Measurements from ENCODE around the gene CLEC5A. TPM values are rescaled to one million over a fixed set of nuclear protein-coding genes. Genes with fewer than 3 reads are reported as not detected.

The CLEC5A gene
- polyA plus RNA-seq, 4 donors: 0.01 to 0.09 TPM; not detected in 2

- DNase-seq (no peak), FAIRE-seq (no peak)
- H3K9me3 ChIP-seq (ENCODE audit: control insufficient read depth in 2 of 2, insufficient read depth in 1 of 2, low read depth in 1 of 2, low read length in 1 of 2): no peaks in the 10 kb centered on the region
- H3K27me3 ChIP-seq (ENCODE audit: control insufficient read depth in 3 of 3, insufficient read depth in 3 of 3, low read length in 3 of 3): no peaks in the 10 kb centered on the region
- no peak overlapping the region for H3K4me3 ChIP-seq (ENCODE audit: low read depth in 1 of 3, low read length in 3 of 3)
- 39 to 54% (median 46%) methylated on average over 3 of the region's 3 CpGs for WGBS, 3 donors
- H3K36me3 ChIP-seq (ENCODE audit: control insufficient read depth in 3 of 3, insufficient read depth in 2 of 3, low read depth in 1 of 3, low read length in 3 of 3): no peaks in the 10 kb centered on the region
- H3K27ac ChIP-seq (ENCODE audit: low read depth in 1 of 3, low read length in 2 of 3): no peak overlapping the region
- no peaks in the 10 kb centered on the region for H3K4me1 ChIP-seq (ENCODE audit: control insufficient read depth in 3 of 3, insufficient read depth in 2 of 3, low read depth in 1 of 3, low read length in 2 of 3)
These were observed 9.3 kb upstream of the CLEC5A start for GRCh38 chr7:141956084-141956483.

GRCh38 chr7:141954334-141954733 is 7.6 kb upstream of the CLEC5A start:
- WGBS, 3 donors: 81 to 97% (median 91%) methylated on average over 1 of the region's 1 CpG
- Histone ChIP-seq H3K9me3 (ENCODE audit: control insufficient read depth in 2 of 2, insufficient read depth in 1 of 2, low read depth in 1 of 2, low read length in 1 of 2) (no peaks in the 10 kb centered on the region), H3K27ac (ENCODE audit: low read depth in 1 of 3, low read length in 2 of 3) (no peak overlapping the region), H3K4me3 (ENCODE audit: low read depth in 1 of 3, low read length in 3 of 3) (no peak overlapping the region), H3K36me3 (ENCODE audit: control insufficient read depth in 3 of 3, insufficient read depth in 2 of 3, low read depth in 1 of 3, low read length in 3 of 3) (no peaks in the 10 kb centered on the region), H3K4me1 (ENCODE audit: control insufficient read depth in 3 of 3, insufficient read depth in 2 of 3, low read depth in 1 of 3, low read length in 2 of 3) (no peaks in the 10 kb centered on the region), H3K27me3 (ENCODE audit: control insufficient read depth in 3 of 3, insufficient read depth in 3 of 3, low read length in 3 of 3) (no peaks in the 10 kb centered on the region)
- FAIRE-seq: no peak
- no peak for DNase-seq

GRCh38 chr7:141952461-141952860 is 5.7 kb upstream of the CLEC5A start:
- 87 to 94% (median 90%) methylated on average over 1 of the region's 1 CpG for WGBS, 3 donors
- Histone ChIP-seq H3K4me3 (ENCODE audit: low read depth in 1 of 3, low read length in 3 of 3) (no peak overlapping the region), H3K27ac (ENCODE audit: low read depth in 1 of 3, low read length in 2 of 3) (no peak overlapping the region), H3K36me3 (ENCODE audit: control insufficient read depth in 3 of 3, insufficient read depth in 2 of 3, low read depth in 1 of 3, low read length in 3 of 3) (no peaks in the 10 kb centered on the region), H3K27me3 (ENCODE audit: control insufficient read depth in 3 of 3, insufficient read depth in 3 of 3, low read length in 3 of 3) (no peaks in the 10 kb centered on the region), H3K9me3 (ENCODE audit: control insufficient read depth in 2 of 2, insufficient read depth in 1 of 2, low read depth in 1 of 2, low read length in 1 of 2) (no peaks in the 10 kb centered on the region), H3K4me1 (ENCODE audit: control insufficient read depth in 3 of 3, insufficient read depth in 2 of 3, low read depth in 1 of 3, low read length in 2 of 3) (no peaks in the 10 kb centered on the region)
- FAIRE-seq (no peak), DNase-seq (no peak)

GRCh38 chr7:141950806-141951205 is 4.0 kb upstream of the CLEC5A start:
- Histone ChIP-seq H3K27ac (ENCODE audit: low read depth in 1 of 3, low read length in 2 of 3) (no peak overlapping the region), H3K36me3 (ENCODE audit: control insufficient read depth in 3 of 3, insufficient read depth in 2 of 3, low read depth in 1 of 3, low read length in 3 of 3) (no peaks in the 10 kb centered on the region), H3K4me1 (ENCODE audit: control insufficient read depth in 3 of 3, insufficient read depth in 2 of 3, low read depth in 1 of 3, low read length in 2 of 3) (no peaks in the 10 kb centered on the region), H3K9me3 (ENCODE audit: control insufficient read depth in 2 of 2, insufficient read depth in 1 of 2, low read depth in 1 of 2, low read length in 1 of 2) (no peaks in the 10 kb centered on the region), H3K4me3 (ENCODE audit: low read depth in 1 of 3, low read length in 3 of 3) (no peak overlapping the region), H3K27me3 (ENCODE audit: control insufficient read depth in 3 of 3, insufficient read depth in 3 of 3, low read length in 3 of 3) (no peaks in the 10 kb centered on the region)
- 64 to 100% (median 74%) methylated on average over 1 of the region's 1 CpG for WGBS, 3 donors
- no peak for FAIRE-seq
- DNase-seq: no peak

- 84 to 89% (median 87%) methylated on average over 3 of the region's 3 CpGs for WGBS, 3 donors
- H3K27ac ChIP-seq (ENCODE audit: low read depth in 1 of 3, low read length in 2 of 3): no peak overlapping the region
- no peak for FAIRE-seq
- no peak overlapping the region for H3K4me3 ChIP-seq (ENCODE audit: low read depth in 1 of 3, low read length in 3 of 3)
- no peaks in the 10 kb centered on the region for H3K9me3 ChIP-seq (ENCODE audit: control insufficient read depth in 2 of 2, insufficient read depth in 1 of 2, low read depth in 1 of 2, low read length in 1 of 2)
- DNase-seq: no peak
- H3K27me3 ChIP-seq (ENCODE audit: control insufficient read depth in 3 of 3, insufficient read depth in 3 of 3, low read length in 3 of 3): no peaks in the 10 kb centered on the region
- no peaks in the 10 kb centered on the region for H3K36me3 ChIP-seq (ENCODE audit: control insufficient read depth in 3 of 3, insufficient read depth in 2 of 3, low read depth in 1 of 3, low read length in 3 of 3)
- H3K4me1 ChIP-seq (ENCODE audit: control insufficient read depth in 3 of 3, insufficient read depth in 2 of 3, low read depth in 1 of 3, low read length in 2 of 3): no peaks in the 10 kb centered on the region
These were observed 3.1 kb upstream of the CLEC5A start for GRCh38 chr7:141949911-141950310.

GRCh38 chr7:141949451-141949850 is 2.7 kb upstream of the CLEC5A start:
- Histone ChIP-seq H3K9me3 (ENCODE audit: control insufficient read depth in 2 of 2, insufficient read depth in 1 of 2, low read depth in 1 of 2, low read length in 1 of 2) (no peaks in the 10 kb centered on the region), H3K4me3 (ENCODE audit: low read depth in 1 of 3, low read length in 3 of 3) (no peak overlapping the region), H3K4me1 (ENCODE audit: control insufficient read depth in 3 of 3, insufficient read depth in 2 of 3, low read depth in 1 of 3, low read length in 2 of 3) (no peaks in the 10 kb centered on the region), H3K27me3 (ENCODE audit: control insufficient read depth in 3 of 3, insufficient read depth in 3 of 3, low read length in 3 of 3) (no peaks in the 10 kb centered on the region), H3K36me3 (ENCODE audit: control insufficient read depth in 3 of 3, insufficient read depth in 2 of 3, low read depth in 1 of 3, low read length in 3 of 3) (no peaks in the 10 kb centered on the region), H3K27ac (ENCODE audit: low read depth in 1 of 3, low read length in 2 of 3) (no peak overlapping the region)
- no peak for DNase-seq
- no peak for FAIRE-seq
- WGBS, 3 donors: 49 to 60% (median 55%) methylated on average over 2 of the region's 2 CpGs

- no peak overlapping the region for H3K4me3 ChIP-seq (ENCODE audit: low read depth in 1 of 3, low read length in 3 of 3)
- WGBS, 3 donors: 77 to 83% (median 82%) methylated on average over 2 of the region's 2 CpGs
- no peak for DNase-seq
- no peaks in the 10 kb centered on the region for H3K9me3 ChIP-seq (ENCODE audit: control insufficient read depth in 2 of 2, insufficient read depth in 1 of 2, low read depth in 1 of 2, low read length in 1 of 2)
- H3K4me1 ChIP-seq (ENCODE audit: control insufficient read depth in 3 of 3, insufficient read depth in 2 of 3, low read depth in 1 of 3, low read length in 2 of 3): no peaks in the 10 kb centered on the region
- H3K36me3 ChIP-seq (ENCODE audit: control insufficient read depth in 3 of 3, insufficient read depth in 2 of 3, low read depth in 1 of 3, low read length in 3 of 3): no peaks in the 10 kb centered on the region
- no peaks in the 10 kb centered on the region for H3K27me3 ChIP-seq (ENCODE audit: control insufficient read depth in 3 of 3, insufficient read depth in 3 of 3, low read length in 3 of 3)
- FAIRE-seq: no peak
- no peak overlapping the region for H3K27ac ChIP-seq (ENCODE audit: low read depth in 1 of 3, low read length in 2 of 3)
These were observed 2.2 kb upstream of the CLEC5A start for GRCh38 chr7:141949021-141949420.

- FAIRE-seq (no peak), DNase-seq (no peak)
- Histone ChIP-seq H3K4me1 (ENCODE audit: control insufficient read depth in 3 of 3, insufficient read depth in 2 of 3, low read depth in 1 of 3, low read length in 2 of 3) (no peaks in the 10 kb centered on the region), H3K4me3 (ENCODE audit: low read depth in 1 of 3, low read length in 3 of 3) (no peak overlapping the region), H3K9me3 (ENCODE audit: control insufficient read depth in 2 of 2, insufficient read depth in 1 of 2, low read depth in 1 of 2, low read length in 1 of 2) (peaks cover 0 to 3% of the 10 kb centered on the region in 2 donors), H3K27ac (ENCODE audit: low read depth in 1 of 3, low read length in 2 of 3) (no peak overlapping the region), H3K36me3 (ENCODE audit: control insufficient read depth in 3 of 3, insufficient read depth in 2 of 3, low read depth in 1 of 3, low read length in 3 of 3) (no peaks in the 10 kb centered on the region), H3K27me3 (ENCODE audit: control insufficient read depth in 3 of 3, insufficient read depth in 3 of 3, low read length in 3 of 3) (no peaks in the 10 kb centered on the region)
- 63 to 77% (median 64%) methylated on average over 3 of the region's 3 CpGs for WGBS, 3 donors
These were observed 1.4 kb downstream of the CLEC5A start for GRCh38 chr7:141945356-141945755.

- DNase-seq (no peak), FAIRE-seq (no peak)
- Histone ChIP-seq H3K9me3 (ENCODE audit: control insufficient read depth in 2 of 2, insufficient read depth in 1 of 2, low read depth in 1 of 2, low read length in 1 of 2) (peaks cover 0 to 3% of the 10 kb centered on the region in 2 donors), H3K36me3 (ENCODE audit: control insufficient read depth in 3 of 3, insufficient read depth in 2 of 3, low read depth in 1 of 3, low read length in 3 of 3) (no peaks in the 10 kb centered on the region), H3K4me1 (ENCODE audit: control insufficient read depth in 3 of 3, insufficient read depth in 2 of 3, low read depth in 1 of 3, low read length in 2 of 3) (no peaks in the 10 kb centered on the region), H3K27me3 (ENCODE audit: control insufficient read depth in 3 of 3, insufficient read depth in 3 of 3, low read length in 3 of 3) (no peaks in the 10 kb centered on the region), H3K27ac (ENCODE audit: low read depth in 1 of 3, low read length in 2 of 3) (no peak overlapping the region), H3K4me3 (ENCODE audit: low read depth in 1 of 3, low read length in 3 of 3) (no peak overlapping the region)
- WGBS, 3 donors: 82 to 87% (median 84%) methylated on average over 3 of the region's 3 CpGs
These were observed 2.0 kb downstream of the CLEC5A start for GRCh38 chr7:141944811-141945210.
